SK-N-SH treated with all-trans-retinoic acid at 6 μM for 48 hours (cell line): ENCODE measurements around the gene SCYL1.

ENCODE experiments used
- ARNTL ChIP-seq: fragments of 450-650 bp; formaldehyde crosslinking; IDR thresholded peaks from 2 replicates; pipeline ENCODE4 v1.5.0; 2020; ENCODE audit warnings: low read depth, mild to moderate bottlenecking, moderate library complexity, borderline replicate concordance
- GLIS3 ChIP-seq: fragments of 250-450 bp; sonication (Bioruptor Pico); IDR thresholded peaks from 2 replicates; pipeline ENCODE4 v1.5.0; 2020; ENCODE audit warnings: mild to moderate bottlenecking, moderate library complexity
- TOX ChIP-seq: fragments of 250-450 bp; sonication (Bioruptor Pico); IDR thresholded peaks from 2 replicates; pipeline ENCODE4 v1.8.0; 2021; ENCODE audit warnings: mild to moderate bottlenecking, moderate library complexity, borderline replicate concordance
- ZC3H10 ChIP-seq: fragments of 250-450 bp; sonication (Bioruptor Pico); IDR thresholded peaks from 2 replicates; pipeline ENCODE4 v1.5.1; 2021; ENCODE audit warnings: mild to moderate bottlenecking, moderate library complexity
- ZFP30 ChIP-seq: fragments of 450-650 bp; formaldehyde crosslinking; IDR thresholded peaks from 2 replicates; pipeline ENCODE4 v1.5.0; 2022; ENCODE audit warnings: mild to moderate bottlenecking, moderate library complexity
- ZNF70 ChIP-seq: fragments of 450-650 bp; formaldehyde crosslinking; IDR thresholded peaks from 2 replicates; pipeline ENCODE4 v1.5.0; 2020; ENCODE audit warnings: mild to moderate bottlenecking, moderate library complexity
- ZNF8 ChIP-seq: fragments of 450-650 bp; formaldehyde crosslinking; IDR thresholded peaks from 2 replicates; pipeline ENCODE4 v1.5.0; 2020; ENCODE audit warnings: mild to moderate bottlenecking, moderate library complexity
- TF ChIP-seq, protein P1 (sequence below): fragments of 250-450 bp; sonication (Bioruptor Pico); IDR thresholded peaks from 2 replicates; pipeline ENCODE4 v1.8.0; 2020; ENCODE audit warnings: mild to moderate bottlenecking, moderate library complexity, borderline replicate concordance

DNA sequence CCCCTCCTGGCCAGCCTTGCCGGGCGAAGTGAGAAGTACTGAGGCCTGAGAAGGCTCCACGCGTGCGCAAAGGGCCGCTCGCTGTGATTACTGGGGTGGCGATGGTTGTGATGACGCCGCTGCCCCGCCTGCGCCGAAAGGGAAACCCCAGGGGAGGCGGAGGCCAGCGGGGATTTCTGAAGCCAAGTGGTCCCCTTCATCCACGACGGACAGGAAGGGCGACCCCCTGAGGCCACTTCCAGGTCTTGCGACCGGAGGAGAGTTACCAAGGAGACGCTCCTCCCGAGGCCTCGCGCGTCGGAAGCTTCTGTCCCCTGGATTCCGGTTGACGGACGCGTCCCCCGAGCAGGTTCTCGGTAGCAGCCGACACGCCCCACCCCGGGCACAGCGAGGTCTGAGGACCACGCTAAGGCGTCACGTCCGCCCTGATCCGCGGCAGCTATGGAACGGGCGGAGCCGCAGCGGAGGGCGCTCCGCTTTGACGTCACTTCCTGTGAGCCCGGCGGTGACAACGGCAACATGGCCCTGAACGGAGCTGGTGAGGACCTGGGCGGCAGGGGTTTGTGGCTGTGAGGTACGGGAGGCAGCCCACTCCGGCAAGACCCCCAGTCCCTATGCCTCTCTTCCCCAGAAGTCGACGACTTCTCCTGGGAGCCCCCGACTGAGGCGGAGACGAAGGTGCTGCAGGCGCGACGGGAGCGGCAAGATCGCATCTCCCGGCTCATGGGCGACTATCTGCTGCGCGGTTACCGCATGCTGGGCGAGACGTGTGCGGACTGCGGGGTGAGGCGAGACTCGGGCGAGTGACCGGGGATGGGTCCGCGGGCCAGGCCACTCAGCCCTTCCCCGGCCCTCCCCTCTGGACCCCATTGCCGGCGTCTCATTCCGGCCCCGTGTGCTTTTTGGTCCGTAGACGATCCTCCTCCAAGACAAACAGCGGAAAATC, 45.4 kb downstream of the SCYL1 start, which contains the start of gene ZNRD2:
- TF ChIP-seq TOX, result no peak
- TF ChIP-seq ZNF70 (CRISPR knock-in tag), result no peak
- TF ChIP-seq GLIS3, result no peak
- TF ChIP-seq ZFP30 (CRISPR knock-in tag), result no peak
- no peak for TF ChIP-seq ZNF8
- no peak for TF ChIP-seq ZC3H10 (CRISPR knock-in tag)
- no peak for TF ChIP-seq ARNTL
- TF ChIP-seq, protein P1, sequence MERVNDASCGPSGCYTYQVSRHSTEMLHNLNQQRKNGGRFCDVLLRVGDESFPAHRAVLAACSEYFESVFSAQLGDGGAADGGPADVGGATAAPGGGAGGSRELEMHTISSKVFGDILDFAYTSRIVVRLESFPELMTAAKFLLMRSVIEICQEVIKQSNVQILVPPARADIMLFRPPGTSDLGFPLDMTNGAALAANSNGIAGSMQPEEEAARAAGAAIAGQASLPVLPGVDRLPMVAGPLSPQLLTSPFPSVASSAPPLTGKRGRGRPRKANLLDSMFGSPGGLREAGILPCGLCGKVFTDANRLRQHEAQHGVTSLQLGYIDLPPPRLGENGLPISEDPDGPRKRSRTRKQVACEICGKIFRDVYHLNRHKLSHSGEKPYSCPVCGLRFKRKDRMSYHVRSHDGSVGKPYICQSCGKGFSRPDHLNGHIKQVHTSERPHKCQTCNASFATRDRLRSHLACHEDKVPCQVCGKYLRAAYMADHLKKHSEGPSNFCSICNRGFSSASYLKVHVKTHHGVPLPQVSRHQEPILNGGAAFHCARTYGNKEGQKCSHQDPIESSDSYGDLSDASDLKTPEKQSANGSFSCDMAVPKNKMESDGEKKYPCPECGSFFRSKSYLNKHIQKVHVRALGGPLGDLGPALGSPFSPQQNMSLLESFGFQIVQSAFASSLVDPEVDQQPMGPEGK (CRISPR knock-in tag), result no peak
